ENCODE data around the gene CSNK2B. TPM values are rescaled to one million over a fixed set of nuclear protein-coding genes. Genes with fewer than 3 reads are reported as not detected.

The CSNK2B gene
- total and polyA plus RNA-seq, 9 of the 15 experiments (the other 6 are each of a cell fraction or from before 2014, with no cell fraction given): 120 to 1,126 (median 529) TPM

GRCh38 chr6:31680226-31681134 lies 14.6 kb downstream of the CSNK2B start, which contains the start of gene LY6G5C (continued):
- peak; percentile 3; the same call in 1 of the 2 replicates for TF ChIP-seq ZBTB33 (CRISPR knock-in tag; IDR thresholded peaks at IDR 0.05)
- TF ChIP-seq MBD2 (IDR thresholded peaks at IDR 0.05; ENCODE audit: borderline replicate concordance, low read depth): no peak; the same call in 1 of the 2 replicates
- peak; percentile 58; the same call in 1 of the 2 replicates for TF ChIP-seq TARDBP (IDR thresholded peaks at IDR 0.05)
- peak; percentile 28 to 71; a peak in 2 of 4 replicates for TF ChIP-seq MAZ (CRISPR knock-in tag; conservative IDR thresholded peaks at IDR 0.05 in 1 of 2, IDR thresholded peaks at IDR 0.05 in 1 of 2)
- TF ChIP-seq BRD9 (IDR thresholded peaks at IDR 0.05; ENCODE audit: low read depth, partially characterized antibody): peak; percentile 72
- TF ChIP-seq NR1H2 (CRISPR knock-in tag; IDR thresholded peaks at IDR 0.05): peak; percentile 35; the same call in 1 of the 2 replicates
- TF ChIP-seq HLTF (IDR thresholded peaks at IDR 0.05): no peak
